Measurements from ENCODE around the gene KIAA1217.

DNA sequence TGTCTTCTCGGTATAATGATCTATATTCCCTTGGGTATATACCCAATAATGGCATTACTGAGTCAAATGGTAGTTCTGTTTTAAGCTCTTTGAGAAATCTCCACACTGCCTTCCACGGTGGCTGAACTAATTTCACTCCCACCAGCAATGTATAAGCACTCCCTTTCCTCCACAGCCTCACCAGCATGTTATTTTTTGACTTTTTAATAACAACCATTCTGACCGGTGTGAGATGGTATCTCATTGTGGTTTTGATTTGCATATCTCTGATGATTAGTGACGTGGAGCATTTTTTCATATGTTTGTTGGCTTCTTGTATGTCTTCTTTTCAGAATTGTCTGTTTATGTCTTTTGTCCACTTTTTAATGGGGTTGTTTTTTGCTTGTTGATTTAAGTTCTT is 33.6 kb downstream of the KIAA1217 start:
- TF ChIP-seq, protein P1, sequence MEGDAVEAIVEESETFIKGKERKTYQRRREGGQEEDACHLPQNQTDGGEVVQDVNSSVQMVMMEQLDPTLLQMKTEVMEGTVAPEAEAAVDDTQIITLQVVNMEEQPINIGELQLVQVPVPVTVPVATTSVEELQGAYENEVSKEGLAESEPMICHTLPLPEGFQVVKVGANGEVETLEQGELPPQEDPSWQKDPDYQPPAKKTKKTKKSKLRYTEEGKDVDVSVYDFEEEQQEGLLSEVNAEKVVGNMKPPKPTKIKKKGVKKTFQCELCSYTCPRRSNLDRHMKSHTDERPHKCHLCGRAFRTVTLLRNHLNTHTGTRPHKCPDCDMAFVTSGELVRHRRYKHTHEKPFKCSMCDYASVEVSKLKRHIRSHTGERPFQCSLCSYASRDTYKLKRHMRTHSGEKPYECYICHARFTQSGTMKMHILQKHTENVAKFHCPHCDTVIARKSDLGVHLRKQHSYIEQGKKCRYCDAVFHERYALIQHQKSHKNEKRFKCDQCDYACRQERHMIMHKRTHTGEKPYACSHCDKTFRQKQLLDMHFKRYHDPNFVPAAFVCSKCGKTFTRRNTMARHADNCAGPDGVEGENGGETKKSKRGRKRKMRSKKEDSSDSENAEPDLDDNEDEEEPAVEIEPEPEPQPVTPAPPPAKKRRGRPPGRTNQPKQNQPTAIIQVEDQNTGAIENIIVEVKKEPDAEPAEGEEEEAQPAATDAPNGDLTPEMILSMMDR (IDR thresholded peaks at IDR 0.05; ENCODE audit: low read depth, low read length, poor library complexity, severe bottlenecking), result no peak
- no peak for TF ChIP-seq EZH2phosphoT487 (IDR thresholded peaks at IDR 0.05; ENCODE audit: borderline replicate concordance, low read length)
